B cell (primary cell): ENCODE results near the gene FADS6. TPM values are rescaled to one million over a fixed set of nuclear protein-coding genes. Genes with fewer than 3 reads are reported as not detected.

Experiments used
- ATAC-seq: fragments of 200-7000 bp; cut with Tn5 transposase; one replicate; pipeline ENCODE4 v1.10.0; 2021; ENCODE audit warnings: low read depth, mild to moderate bottlenecking, moderate number of reproducible peaks, moderate library complexity
- CTCF ChIA-PET: fragments of 350-600 bp; sonication (Branson Sonifier 250); formaldehyde crosslinking; loops from one replicate; lab custom pipeline; 2021; ENCODE audit warnings: antibody characterized with exemption, inconsistent platforms; lab: Charles Lee
- POLR2A ChIA-PET: fragments of 350-600 bp; sonication (Branson Sonifier 250); formaldehyde crosslinking; loops from one replicate; lab custom pipeline; 2021; ENCODE audit warnings: antibody characterized with exemption; lab: Charles Lee
- DNase-seq: peaks from one replicate; pipeline ENCODE4 v3.0.0; 2013
- H2AFZ ChIP-seq: 2 replicates; pipeline ENCODE4 v1.6.1; 2012; ENCODE audit warnings: mild to moderate bottlenecking, low read depth, low read length; ENCODE audit not compliant: insufficient read depth, poor library complexity, severe bottlenecking
- H3K27ac ChIP-seq, 2 donors: 1 replicate in 1 of 2; 2 replicates in 1 of 2; pipeline ENCODE4 v1.5.1; 2012 to 2013; ENCODE audit warnings: low read length in 2 of 2, mild to moderate bottlenecking in 2 of 2, moderate library complexity in 1 of 2
- H3K27me3 ChIP-seq, 4 experiments: fragments of 200-600 bp in 1 of 4; sonication (generic) in 1 of 4; replicated peaks in 1 of 4; 1 replicate in 2 of 4; 2 replicates in 2 of 4; pipeline versions ENCODE4 v1.6.1 to v1.7.0; 2013 to 2016; ENCODE audit warnings: low read length in 3 of 4, mild to moderate bottlenecking in 2 of 4, mixed read lengths in 1 of 4, moderate library complexity in 1 of 4; ENCODE audit not compliant: insufficient read depth in 4 of 4, control insufficient read depth in 3 of 4; ENCODE audit errors: control extremely low read depth in 1 of 4
- H3K36me3 ChIP-seq, 2 experiments: replicated peaks in 1 of 2; 1 replicate in 1 of 2; 2 replicates in 1 of 2; pipeline versions ENCODE4 v1.6.1 to v1.7.1; 2013; ENCODE audit warnings: low read length in 1 of 2; ENCODE audit not compliant: insufficient read depth in 2 of 2, control insufficient read depth in 1 of 2; ENCODE audit errors: control extremely low read depth in 1 of 2, extremely low read depth in 1 of 2
- H3K4me1 ChIP-seq, 2 donors: fragments of 200-600 bp in 1 of 2; sonication (generic) in 1 of 2; 1 replicate in 1 of 2; 2 replicates in 1 of 2; pipeline versions ENCODE4 v1.5.1 to v1.6.1; 2013 to 2017; ENCODE audit warnings: low read length in 2 of 2; ENCODE audit not compliant: control insufficient read depth in 2 of 2, insufficient read depth in 2 of 2
- H3K4me2 ChIP-seq: replicated peaks from 2 replicates; pipeline ENCODE3; 2012; ENCODE audit warnings: mild to moderate bottlenecking, low read depth, low read length; ENCODE audit not compliant: poor library complexity, severe bottlenecking
- H3K4me3 ChIP-seq, 5 experiments: fragments of 200-600 bp in 1 of 5; sonication (generic) in 1 of 5; 1 replicate in 3 of 5; 2 replicates in 2 of 5; pipeline versions ENCODE4 v1.5.1 to v1.7.0; 2011 to 2016; ENCODE audit warnings: low read length in 4 of 5, mild to moderate bottlenecking in 4 of 5, low read depth in 2 of 5, control low read depth in 1 of 5, moderate library complexity in 1 of 5; ENCODE audit not compliant: insufficient read depth in 1 of 5; ENCODE audit errors: control extremely low read depth in 1 of 5, extremely low read depth in 1 of 5
- H3K79me2 ChIP-seq: fragments of 200-600 bp; sonication (generic); one replicate; pipeline ENCODE4 v1.6.0; 2016; ENCODE audit warnings: low read length; ENCODE audit not compliant: control insufficient read depth, insufficient read depth
- H3K9ac ChIP-seq: fragments of 200-600 bp; sonication (generic); 2 replicates; pipeline ENCODE4 v1.6.1; 2017; ENCODE audit warnings: mild to moderate bottlenecking, low read length, moderate library complexity
- H3K9me3 ChIP-seq, 3 donors: one replicate each; pipeline versions ENCODE4 v1.6.1 to v1.7.1; 2013; ENCODE audit warnings: low read length in 2 of 3; ENCODE audit not compliant: control insufficient read depth in 2 of 3, insufficient read depth in 1 of 3; ENCODE audit errors: control extremely low read depth in 1 of 3
- H4K20me1 ChIP-seq: 2 replicates; pipeline ENCODE4 v1.6.0; 2012; ENCODE audit warnings: mild to moderate bottlenecking, low read length; ENCODE audit not compliant: insufficient read depth, control insufficient read depth, poor library complexity, severe bottlenecking
- H3K27ac Mint-ChIP-seq: one replicate; pipeline ENCODE4 v1.8.0; 2021; ENCODE audit warnings: mixed read lengths
- H3K27me3 Mint-ChIP-seq: one replicate; pipeline ENCODE4 v1.8.0; 2021; ENCODE audit warnings: mixed read lengths
- H3K4me1 Mint-ChIP-seq: one replicate; pipeline ENCODE4 v1.8.0; 2021; ENCODE audit warnings: mixed read lengths
- H3K4me3 Mint-ChIP-seq: one replicate; pipeline ENCODE4 v1.8.0; 2021; ENCODE audit warnings: mixed read lengths
- H3K9me3 Mint-ChIP-seq: one replicate; pipeline ENCODE4 v1.8.0; 2022; ENCODE audit warnings: mixed read lengths; ENCODE audit not compliant: insufficient read depth
- CTCF ChIP-seq: fragments of 200-600 bp; IDR thresholded peaks from one replicate; pipeline ENCODE4 v1.8.0; 2022; ENCODE audit warnings: antibody characterized with exemption, mild to moderate bottlenecking
- EZH2 ChIP-seq: IDR thresholded peaks from 2 replicates; pipeline ENCODE4 v1.6.1; 2012; ENCODE audit warnings: borderline replicate concordance, low read depth, mild to moderate bottlenecking, moderate library complexity, low read length; ENCODE audit not compliant: insufficient read depth, poor library complexity, severe bottlenecking
- whole genome bisulfite sequencing: methylation state at CpG from one replicate; pipeline ENCODE4 v1.1.5; 2013; ENCODE audit warnings: missing lambda C conversion rate; ENCODE audit not compliant: insufficient coverage; 5-methylcytosine and 5-hydroxymethylcytosine counted together
- intact Hi-C: fragments of 100-400 bp; cut with micrococcal nuclease; formaldehyde crosslinking; loops from one replicate; pipeline ENCODE4 v1.10.0; 2022
- polyA plus RNA-seq: library from polyadenylated mRNA; depleted of rRNA; stranded (reverse); fragments of >200 nt; gene quantifications from 2 replicates; pipeline ENCODE4 v1.2.3, GENCODE V29; 2012
- total RNA-seq, 2 donors: library from RNA; stranded (reverse); fragments of 120-200 nt in 1 of 2; gene quantifications; 1 replicate in 1 of 2; 2 replicates in 1 of 2; pipeline versions ENCODE4 v1.2.3 to v1.2.4, GENCODE V29; 2013 to 2022

Gene FADS6
- total and polyA plus RNA-seq, 2 donors (not counting 1 experiment from before 2014, with no cell fraction given), result not detected

- no peak for TF ChIP-seq EZH2
- TF ChIP-seq CTCF, result no peak
- WGBS, result 47% methylated on average over 9 of the region's 16 CpGs
- peaks cover 0 to 12% of the 10 kb centered on the region in 2 experiments for H3K36me3 ChIP-seq
- H3K9ac ChIP-seq, result no peak overlapping the region
- ATAC-seq (peak; percentile 81), DNase-seq (peak; percentile 71)
- H3K4me2 ChIP-seq, result peak overlapping the region; percentile 55
- H4K20me1 ChIP-seq, result peaks cover 5% of the 10 kb centered on the region
- peaks cover 2% of the 10 kb centered on the region for H3K79me2 ChIP-seq
- H3K9me3 Mint-ChIP-seq, result no peaks in the 10 kb centered on the region
- H3K27ac Mint-ChIP-seq, result peak overlapping the region; percentile 7
- peaks cover 39% of the 10 kb centered on the region for H3K4me1 Mint-ChIP-seq
- H3K4me3 Mint-ChIP-seq, result peak overlapping the region; percentile 4
- ChIA-PET POLR2A (interaction anchor here (0.7 kb wide), 1 partner anchor 39 kb away, joined by 4 read pairs; the partner anchor contains the start of gene FDXR), CTCF (interaction anchor here (1.3 to 2.3 kb wide), 4 partner anchors 10 to 88 kb away, joined by 3 to 8 read pairs (median 6); no protein-coding TSS in a partner anchor)
- no peaks in the 10 kb centered on the region for H3K27me3 Mint-ChIP-seq
- H2AFZ ChIP-seq, result peak overlapping the region; percentile 25
- no peak overlapping the region for H3K27ac ChIP-seq
- peaks cover 26 to 38% of the 10 kb centered on the region in 2 donors for H3K4me1 ChIP-seq
- intact Hi-C loops, result no loop called here
- H3K4me3 ChIP-seq, result no peak overlapping the region
- no peaks in the 10 kb centered on the region for H3K27me3 ChIP-seq
- H3K9me3 ChIP-seq, result peaks cover 0 to 8% (median 0%) of the 10 kb centered on the region in 3 donors
Measured at GRCh38 chr17:74833501-74834377, 59.7 kb downstream of the FADS6 start.
